MCF 10A (cell line): Measurements from ENCODE around the gene GDPD5. TPM values are rescaled to one million over a fixed set of nuclear protein-coding genes. Genes with fewer than 3 reads are reported as not detected.

ENCODE experiments used
- BruUV-seq: library from RNA; stranded (reverse); fragments of 400-500 nt; replicated peaks from 2 replicates; lab custom pipeline; 2021; lab: Mats Ljungman, UMichigan
- CTCF ChIA-PET: fragments of 300-600 bp; sonication (Branson Sonifier 250); formaldehyde crosslinking; extraction: SDS; loops from one replicate; lab custom pipeline; 2021; ENCODE audit warnings: antibody characterized with exemption, inconsistent platforms; lab: Yijun Ruan, JAX
- POLR2A ChIA-PET: fragments of 300-600, 350-650 bp; sonication (Branson Sonifier 250); formaldehyde crosslinking; extraction: SDS; loops from one replicate; lab custom pipeline; 2020; ENCODE audit warnings: antibody characterized with exemption, inconsistent platforms; lab: Yijun Ruan, JAX
- DNase-seq: peaks from one replicate; pipeline ENCODE4 v3.0.0-alpha.2; 2018; ENCODE audit not compliant: unreplicated experiment
- H3K27ac Mint-ChIP-seq: one replicate; pipeline ENCODE4 v1.8.0; 2022; ENCODE audit warnings: mild to moderate bottlenecking, low read depth, mixed read lengths; ENCODE audit not compliant: unreplicated experiment
- H3K27me3 Mint-ChIP-seq: one replicate; pipeline ENCODE4 v1.8.0; 2022; ENCODE audit warnings: mixed read lengths; ENCODE audit not compliant: insufficient read depth, unreplicated experiment
- H3K36me3 Mint-ChIP-seq: one replicate; pipeline ENCODE4 v1.8.0; 2022; ENCODE audit warnings: mild to moderate bottlenecking, moderate library complexity, mixed read lengths; ENCODE audit not compliant: insufficient read depth, unreplicated experiment
- H3K4me1 Mint-ChIP-seq: one replicate; pipeline ENCODE4 v1.8.0; 2022; ENCODE audit warnings: mixed read lengths; ENCODE audit not compliant: insufficient read depth, unreplicated experiment
- H3K4me3 Mint-ChIP-seq: one replicate; pipeline ENCODE4 v1.8.0; 2022; ENCODE audit warnings: mild to moderate bottlenecking, moderate library complexity, mixed read lengths; ENCODE audit not compliant: unreplicated experiment
- H3K9me3 Mint-ChIP-seq: one replicate; pipeline ENCODE4 v1.8.0; 2022; ENCODE audit warnings: mixed read lengths; ENCODE audit not compliant: unreplicated experiment
- CTCF ChIP-seq: fragments of 200-600 bp; IDR thresholded peaks from one replicate; pipeline ENCODE4 v1.8.0; 2022; ENCODE audit warnings: antibody characterized with exemption, mild to moderate bottlenecking; ENCODE audit not compliant: unreplicated experiment
- intact Hi-C: fragments of 100-400 bp; cut with micrococcal nuclease; formaldehyde crosslinking; loops from 2 replicates; pipeline ENCODE4 v1.14.1; 2022
- total RNA-seq: library from RNA; stranded (reverse); gene quantifications from 2 replicates; pipeline ENCODE4 v1.2.3, GENCODE V29; 2022

The GDPD5 gene
- total RNA-seq, 1 experiment from 2014 or later = 5.6 TPM

DNA sequence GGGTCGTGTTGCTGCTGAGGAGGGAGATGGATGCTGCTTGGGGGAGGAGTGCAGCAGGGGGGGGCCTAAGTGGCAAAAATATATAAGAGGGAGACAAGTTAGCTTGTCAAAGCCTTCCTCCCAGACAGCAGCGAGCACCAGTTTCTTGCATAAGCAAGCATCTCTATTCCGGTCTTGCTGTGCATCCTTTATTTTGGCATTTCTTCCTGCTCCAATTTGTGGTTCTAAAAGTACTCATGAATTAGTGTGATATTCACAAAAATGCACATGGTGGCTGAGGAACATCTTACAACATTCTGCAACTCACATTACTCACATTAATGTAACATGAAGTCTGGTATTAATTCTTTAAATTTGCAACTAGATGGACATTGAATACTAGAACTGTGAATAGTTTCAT lies 32.1 kb downstream of the GDPD5 start:
- Mint-ChIP-seq H3K27me3 (no peaks in the 10 kb centered on the region), H3K4me3 (no peak overlapping the region), H3K4me1 (peaks cover 13% of the 10 kb centered on the region), H3K27ac (no peak overlapping the region), H3K9me3 (no peaks in the 10 kb centered on the region), H3K36me3 (no peaks in the 10 kb centered on the region)
- DNase-seq = no peak
- ChIA-PET POLR2A (no interaction called here), CTCF (interaction anchor here (0.7 kb wide), 1 partner anchor 23 kb away, joined by 3 read pairs; no protein-coding TSS in a partner anchor)
- BruUV-seq = no TSS peak
- no peak for TF ChIP-seq CTCF
- intact Hi-C loops = no loop called here

DNA sequence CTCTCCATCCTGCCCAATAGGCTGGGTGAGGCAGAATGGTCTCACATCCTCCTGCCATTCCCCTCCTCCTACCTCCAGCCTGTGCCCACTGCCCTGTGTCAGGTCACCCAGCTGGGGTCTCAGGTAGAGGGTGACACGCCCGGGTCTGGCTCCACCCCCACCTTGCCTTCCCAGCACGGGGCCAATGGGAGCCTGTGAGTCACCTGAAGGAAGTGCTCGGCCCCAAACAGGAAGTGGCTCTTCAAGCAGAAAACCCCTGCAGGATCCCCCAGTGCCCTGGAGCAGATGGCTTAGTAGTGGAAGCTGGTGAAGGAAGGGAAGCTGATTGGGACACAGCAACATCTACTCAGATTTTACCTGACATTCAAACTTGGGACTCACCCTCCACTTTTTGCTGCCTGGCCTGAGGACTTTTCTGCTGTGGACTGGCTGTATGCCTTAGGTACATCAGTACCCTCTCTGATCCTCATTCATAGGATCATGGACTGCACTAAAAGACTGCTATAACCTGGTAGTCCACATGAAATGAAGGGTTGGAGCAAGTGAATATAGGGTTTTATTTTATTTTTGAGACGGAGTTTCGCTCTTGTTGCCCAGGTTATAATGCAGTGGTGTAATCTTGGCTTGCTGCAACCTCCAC lies 33.4 kb downstream of the GDPD5 start:
- intact Hi-C loops = no loop called here
- BruUV-seq = no TSS peak
- H3K36me3 Mint-ChIP-seq = no peaks in the 10 kb centered on the region
- no peak for TF ChIP-seq CTCF
- no peaks in the 10 kb centered on the region for H3K9me3 Mint-ChIP-seq
- POLR2A ChIA-PET = no interaction called here
- DNase-seq = peak; percentile 24
- no peak overlapping the region for H3K4me3 Mint-ChIP-seq
- no peaks in the 10 kb centered on the region for H3K27me3 Mint-ChIP-seq
- peaks cover 13% of the 10 kb centered on the region for H3K4me1 Mint-ChIP-seq
- CTCF ChIA-PET = interaction anchor here (1.2 kb wide), 1 partner anchor 47 kb away, joined by 3 read pairs; no protein-coding TSS in a partner anchor
- no peak overlapping the region for H3K27ac Mint-ChIP-seq

- no peak for DNase-seq
- CTCF ChIA-PET = no interaction called here
- no TSS peak for BruUV-seq
- TF ChIP-seq CTCF = no peak
- Mint-ChIP-seq H3K9me3 (no peaks in the 10 kb centered on the region), H3K36me3 (no peaks in the 10 kb centered on the region), H3K27ac (no peak overlapping the region), H3K4me1 (peaks cover 13% of the 10 kb centered on the region), H3K4me3 (no peak overlapping the region), H3K27me3 (no peaks in the 10 kb centered on the region)
- POLR2A ChIA-PET = no interaction called here
- intact Hi-C loops = no loop called here
Observed at GRCh38 chr11:75491465-75491864, 34.3 kb downstream of the GDPD5 start.

GRCh38 chr11:75490221-75491181 lies 35.2 kb downstream of the GDPD5 start:
- peak; percentile 41 for DNase-seq
- POLR2A ChIA-PET = interaction anchor here (1.0 kb wide), 1 partner anchor 8 kb away, joined by 3 read pairs; no protein-coding TSS in a partner anchor

More at GRCh38 chr11:75490221-75491181, 35.2 kb downstream of the GDPD5 start:
- Mint-ChIP-seq H3K36me3 (no peaks in the 10 kb centered on the region), H3K9me3 (no peaks in the 10 kb centered on the region), H3K27ac (no peak overlapping the region), H3K27me3 (no peaks in the 10 kb centered on the region), H3K4me1 (peaks cover 13% of the 10 kb centered on the region), H3K4me3 (no peak overlapping the region)
- no peak for TF ChIP-seq CTCF
- intact Hi-C loops = no loop called here
- CTCF ChIA-PET = interaction anchor here (0.6 to 1.6 kb wide), 8 partner anchors 8 to 458 kb away, joined by 3 to 7 read pairs (median 4); no protein-coding TSS in a partner anchor
- no TSS peak for BruUV-seq
